Omental fat pad (tissue), 4 donors: ENCODE measurements around the gene OSTM1. TPM values are rescaled to one million over a fixed set of nuclear protein-coding genes. Genes with fewer than 3 reads are reported as not detected.
"Not testable (repeated sequence)": the region's sequence is repeated elsewhere in the genome, so short reads cannot be mapped to it uniquely, and the experiment has no call there.

Experiments used
- ATAC-seq: fragments of 150-250 bp; one replicate; pipeline ENCODE4 v1.9.1; 2016; ENCODE audit warnings: mild to moderate bottlenecking, moderate library complexity; ENCODE audit not compliant: low FRiP score
- DNase-seq: peaks from one replicate; pipeline ENCODE4 v3.0.0-alpha.2; 2019; ENCODE audit warnings: low spot score
- CTCF ChIP-seq, 3 donors: fragments of 450-650 bp; IDR thresholded peaks; one replicate each; pipeline ENCODE4 v1.5.1; 2016 to 2017; ENCODE audit warnings: antibody characterized with exemption in 3 of 3, mild to moderate bottlenecking in 3 of 3, moderate library complexity in 2 of 3
- total RNA-seq, 4 donors: library from RNA; depleted of rRNA; stranded (reverse); fragments of >200 nt; gene quantifications; one replicate each; pipeline ENCODE4 v1.1.0, GENCODE V29; 2016

The OSTM1 gene
- total RNA-seq, 4 donors from 2014 or later, result 38.5 to 53.4 (median 43.1) TPM

DNA sequence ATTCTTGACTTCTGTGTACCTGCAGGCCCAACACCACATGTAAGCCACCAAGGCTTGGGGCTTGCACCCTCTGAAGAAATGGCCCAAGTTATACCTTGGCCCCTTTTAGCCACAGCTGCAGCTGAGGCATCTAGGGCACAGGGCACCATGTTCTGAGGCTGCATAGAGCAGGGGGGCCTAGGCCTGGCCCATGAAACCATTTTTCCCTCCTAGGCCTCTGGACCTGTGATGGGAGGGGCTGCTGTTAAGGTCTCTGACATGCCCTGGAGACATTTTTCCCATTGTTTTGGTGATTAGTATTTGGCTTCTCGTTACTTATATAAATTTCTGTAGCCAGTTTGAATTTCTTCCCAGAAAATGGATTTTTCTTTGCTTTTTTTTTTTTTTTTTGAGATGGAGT is 66.2 kb downstream of the OSTM1 start:
- no peak for TF ChIP-seq CTCF (IDR thresholded peaks at IDR 0.05)
- ATAC-seq, result no peak
- no peak for DNase-seq

- no peak for TF ChIP-seq CTCF (IDR thresholded peaks at IDR 0.05)
- DNase-seq, result no peak
- ATAC-seq, result no peak
Observed at GRCh38 chr6:108005961-108006360, 68.6 kb downstream of the OSTM1 start.

DNA sequence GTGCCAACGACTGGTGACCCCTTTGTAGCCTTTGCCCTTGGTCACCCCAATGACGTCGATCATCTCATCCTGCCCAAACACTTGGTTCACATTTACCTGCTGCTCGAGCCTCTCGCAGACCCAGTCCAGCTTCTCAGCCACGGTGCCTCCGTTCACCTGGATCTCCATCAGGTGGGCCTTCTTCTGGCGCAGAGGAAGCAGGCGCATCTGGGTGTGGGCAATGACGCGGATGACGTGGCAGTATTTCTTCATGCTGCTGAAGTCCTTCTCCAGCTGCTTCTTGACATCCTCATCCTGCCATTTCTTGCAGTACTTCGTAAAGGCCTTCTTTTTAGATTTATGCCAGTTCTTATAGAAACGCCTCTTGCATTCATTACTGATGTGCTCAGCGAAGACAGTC is 69.7 kb downstream of the OSTM1 start:
- ATAC-seq, result no peak
- no peak for TF ChIP-seq CTCF (IDR thresholded peaks at IDR 0.05)
- no peak for DNase-seq

GRCh38 chr6:108002365-108003221 is 71.9 kb downstream of the OSTM1 start:
- DNase-seq (no peak), ATAC-seq (no peak)

GRCh38 chr6:108001696-108002231 is 72.8 kb downstream of the OSTM1 start:
- TF ChIP-seq CTCF (IDR thresholded peaks at IDR 0.05), result no peak
- no peak for DNase-seq
- no peak for ATAC-seq

More at GRCh38 chr6:108002365-108003221, 71.9 kb downstream of the OSTM1 start:
- TF ChIP-seq CTCF (IDR thresholded peaks at IDR 0.05), result no peak

DNA sequence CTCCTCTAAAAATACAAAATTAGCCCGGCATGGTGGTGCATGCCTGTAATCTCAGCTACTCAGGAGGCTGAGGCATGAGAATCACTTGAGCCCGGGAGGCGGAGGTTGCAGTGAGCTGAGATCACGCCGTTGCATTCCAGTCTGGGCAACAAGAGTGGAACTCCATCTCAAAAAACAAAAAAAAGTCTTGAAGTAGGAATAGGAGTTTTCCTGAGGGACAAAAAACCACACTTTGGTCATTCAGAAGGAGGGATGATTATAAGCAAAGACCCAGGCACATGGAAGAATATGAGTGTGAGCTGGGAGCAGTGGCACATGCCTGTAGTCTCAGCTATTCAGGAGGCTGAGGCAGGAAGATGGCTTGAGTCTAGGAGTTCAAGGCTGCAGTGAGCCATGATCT is 74.3 kb downstream of the OSTM1 start:
- ATAC-seq, DNase-seq: not testable (repeated sequence)

GRCh38 chr6:107999341-107999740 is 75.2 kb downstream of the OSTM1 start:
- DNase-seq (no peak), ATAC-seq (no peak)
- no peak for TF ChIP-seq CTCF (IDR thresholded peaks at IDR 0.05)
